Epithelial cell of esophagus (primary cell): ENCODE results near the gene CERS3.

Experiments
- DNase-seq: peaks from one replicate; pipeline ENCODE4 v3.0.0; 2010; ENCODE audit warnings: low read depth
- H3K4me3 ChIP-seq: 2 replicates; pipeline ENCODE4 v1.5.1; 2011; ENCODE audit warnings: mild to moderate bottlenecking, low read length, control low read depth
- TF ChIP-seq, protein P1 (sequence below): IDR thresholded peaks from 2 replicates; pipeline ENCODE4 v1.5.1; 2011; ENCODE audit warnings: low read depth, mild to moderate bottlenecking, low read length, control low read depth, inconsistent platforms; ENCODE audit not compliant: insufficient read depth; ENCODE audit errors: missing control alignments

CERS3 gene

DNA sequence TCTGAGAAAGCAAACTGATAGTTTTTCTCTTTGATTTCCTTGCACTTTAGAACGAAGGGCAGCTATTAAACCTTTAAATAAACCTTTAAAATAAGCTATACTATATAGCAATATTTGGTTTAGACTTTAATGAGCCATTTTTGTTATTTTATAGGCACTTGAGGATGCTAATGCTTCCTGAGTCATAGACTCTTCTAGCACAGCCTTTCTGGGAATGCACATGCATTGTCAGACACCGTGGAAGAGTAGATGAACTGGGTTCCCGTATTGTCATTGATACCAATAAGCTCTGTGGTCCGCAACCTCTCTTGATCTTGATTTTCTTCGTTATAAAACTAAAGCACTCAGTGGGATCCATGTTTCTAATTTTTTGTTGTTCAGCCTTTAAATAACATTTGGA is 27.6 kb downstream of the CERS3 start:
- no peak overlapping the region for H3K4me3 ChIP-seq
- TF ChIP-seq, protein P1, sequence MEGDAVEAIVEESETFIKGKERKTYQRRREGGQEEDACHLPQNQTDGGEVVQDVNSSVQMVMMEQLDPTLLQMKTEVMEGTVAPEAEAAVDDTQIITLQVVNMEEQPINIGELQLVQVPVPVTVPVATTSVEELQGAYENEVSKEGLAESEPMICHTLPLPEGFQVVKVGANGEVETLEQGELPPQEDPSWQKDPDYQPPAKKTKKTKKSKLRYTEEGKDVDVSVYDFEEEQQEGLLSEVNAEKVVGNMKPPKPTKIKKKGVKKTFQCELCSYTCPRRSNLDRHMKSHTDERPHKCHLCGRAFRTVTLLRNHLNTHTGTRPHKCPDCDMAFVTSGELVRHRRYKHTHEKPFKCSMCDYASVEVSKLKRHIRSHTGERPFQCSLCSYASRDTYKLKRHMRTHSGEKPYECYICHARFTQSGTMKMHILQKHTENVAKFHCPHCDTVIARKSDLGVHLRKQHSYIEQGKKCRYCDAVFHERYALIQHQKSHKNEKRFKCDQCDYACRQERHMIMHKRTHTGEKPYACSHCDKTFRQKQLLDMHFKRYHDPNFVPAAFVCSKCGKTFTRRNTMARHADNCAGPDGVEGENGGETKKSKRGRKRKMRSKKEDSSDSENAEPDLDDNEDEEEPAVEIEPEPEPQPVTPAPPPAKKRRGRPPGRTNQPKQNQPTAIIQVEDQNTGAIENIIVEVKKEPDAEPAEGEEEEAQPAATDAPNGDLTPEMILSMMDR = no peak

DNA sequence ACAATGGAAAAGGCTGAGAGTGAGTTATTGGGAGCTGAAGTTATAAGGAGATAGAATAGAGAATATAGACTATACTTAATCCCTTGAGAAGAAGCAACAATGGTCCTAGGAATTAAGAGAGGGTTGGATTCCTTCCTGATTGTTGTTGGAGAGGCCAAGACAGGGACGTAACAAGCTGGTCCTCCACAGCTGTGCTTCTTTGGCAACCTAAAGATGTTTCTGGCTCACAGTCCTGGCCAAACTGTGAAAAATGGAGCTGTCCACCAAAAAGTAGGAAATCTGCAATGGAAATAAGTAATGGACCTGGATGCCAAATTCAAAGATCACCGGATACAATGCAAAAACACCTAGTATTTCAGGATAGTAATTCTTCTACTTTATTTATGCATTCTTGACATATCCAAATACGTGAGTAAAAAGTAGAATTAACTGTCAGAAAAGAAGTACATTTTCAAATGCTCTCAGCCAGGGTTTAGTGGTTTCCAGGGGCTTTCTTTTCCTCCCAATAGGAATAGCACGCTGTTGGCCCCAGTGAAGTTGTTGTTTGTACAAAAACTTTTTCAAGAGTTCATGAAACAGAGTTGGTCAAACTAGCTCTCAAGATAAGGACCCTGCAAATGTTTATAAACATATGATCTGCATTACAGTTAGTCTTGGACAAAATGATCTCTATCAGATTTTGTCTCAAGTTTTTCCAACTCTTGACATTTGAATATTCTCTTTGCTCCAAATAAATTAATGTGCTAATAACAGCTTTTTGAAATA is 28.3 kb downstream of the CERS3 start:
- H3K4me3 ChIP-seq = no peak overlapping the region
- TF ChIP-seq, protein P1 = no peak
- DNase-seq = no peak

More for the DNA sequence above, 27.6 kb downstream of the CERS3 start:
- no peak for DNase-seq

DNA sequence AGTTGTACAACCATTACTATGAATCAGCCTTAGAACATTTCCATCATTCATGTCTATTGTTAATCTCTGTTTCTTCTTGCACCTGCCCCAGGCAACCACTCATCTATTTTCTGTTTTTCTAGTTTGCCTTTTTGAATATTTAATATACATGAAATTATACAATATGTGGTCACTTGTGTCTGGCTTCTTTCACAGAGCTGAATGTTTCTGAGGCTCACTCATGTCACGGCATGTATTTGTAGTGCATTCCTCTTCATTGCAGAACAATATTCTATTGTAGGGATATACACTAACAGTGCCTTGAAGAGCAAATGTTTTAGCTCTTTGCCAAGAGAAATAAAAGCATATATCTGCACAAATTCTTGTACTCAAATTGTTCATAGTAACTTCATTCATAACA is 32.9 kb downstream of the CERS3 start:
- no peak overlapping the region for H3K4me3 ChIP-seq
- TF ChIP-seq, protein P1 = no peak
- peak; percentile 34 for DNase-seq

DNA sequence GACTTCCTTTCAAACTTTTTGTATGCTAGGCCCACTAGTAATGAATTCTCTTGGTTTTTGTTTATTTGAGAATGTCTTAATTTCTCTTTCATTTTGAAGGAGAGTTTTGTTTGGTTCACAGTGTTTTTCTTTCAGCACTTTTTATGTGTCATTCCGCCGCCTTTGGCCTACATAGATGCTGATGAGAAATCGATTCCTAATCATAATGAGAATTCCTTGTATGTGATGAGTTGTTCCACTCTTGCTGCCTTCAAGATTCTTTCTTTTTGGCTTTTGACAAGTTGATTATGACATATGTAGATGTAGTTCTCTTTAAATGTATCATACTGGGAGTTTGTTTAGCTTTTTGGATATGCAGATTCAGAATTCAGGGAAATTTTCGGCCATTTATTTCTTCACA is 35.5 kb downstream of the CERS3 start:
- TF ChIP-seq, protein P1 = no peak
- H3K4me3 ChIP-seq = no peak overlapping the region
- no peak for DNase-seq

DNA sequence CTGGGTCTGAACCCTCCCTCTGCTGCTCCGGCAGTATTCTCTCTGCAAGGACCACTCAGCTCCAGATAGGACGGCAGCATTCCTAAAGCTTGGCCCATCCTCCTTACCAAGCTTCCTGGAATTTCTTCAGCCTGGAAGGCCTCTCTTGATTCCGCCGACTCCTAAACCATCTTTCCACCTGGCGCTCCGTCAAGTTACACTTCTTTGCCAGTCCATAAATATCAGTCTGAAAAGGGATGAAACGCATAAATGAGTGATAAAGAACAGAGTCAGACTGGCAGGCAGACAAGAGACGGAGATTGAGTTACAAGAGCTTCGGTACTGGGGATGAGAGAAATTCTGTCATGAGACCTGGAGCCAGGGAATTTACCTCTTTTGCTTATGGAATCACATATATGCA is 44.3 kb downstream of the CERS3 start:
- no peak for DNase-seq
- TF ChIP-seq, protein P1 = no peak
- no peak overlapping the region for H3K4me3 ChIP-seq

DNA sequence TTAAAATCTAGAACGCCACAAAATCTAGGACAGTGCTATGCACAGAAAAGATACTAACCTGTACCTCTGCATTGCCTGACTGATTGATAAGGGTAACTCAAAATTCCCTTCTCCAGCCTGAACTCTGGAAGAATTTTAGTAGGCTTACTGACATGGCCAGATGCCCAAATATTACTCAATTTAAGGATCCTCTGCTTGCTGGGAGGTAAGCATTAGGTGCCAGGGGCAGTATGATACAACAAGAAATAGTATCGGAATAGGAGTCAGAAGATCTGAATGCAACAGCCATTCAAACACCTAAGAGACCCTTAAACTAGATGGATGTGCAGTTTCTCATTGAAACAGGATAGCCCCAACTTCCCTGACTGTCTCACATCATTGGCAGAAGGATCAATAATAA is 45.4 kb downstream of the CERS3 start:
- no peak overlapping the region for H3K4me3 ChIP-seq
- no peak for DNase-seq
- TF ChIP-seq, protein P1 = no peak

DNA sequence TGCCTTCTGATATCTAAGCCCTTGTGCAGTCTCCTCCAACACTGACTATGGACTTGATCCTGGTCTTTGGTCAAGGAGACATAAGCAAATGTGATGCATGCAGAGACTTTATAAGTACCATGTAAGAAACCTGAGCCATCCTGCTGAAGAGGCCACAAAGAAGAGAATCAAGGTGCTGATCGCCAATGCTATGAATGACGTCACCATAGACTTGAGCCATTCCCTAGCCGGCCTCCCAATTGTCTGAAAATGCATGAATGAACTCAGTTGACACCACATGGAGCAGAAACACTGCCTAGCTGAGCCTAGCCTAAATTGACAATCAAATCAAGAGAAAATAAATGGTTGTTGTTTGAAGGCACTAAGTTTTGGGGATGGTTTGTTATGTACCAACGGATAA is 51.9 kb downstream of the CERS3 start:
- no peak overlapping the region for H3K4me3 ChIP-seq
- TF ChIP-seq, protein P1 = no peak

More for the DNA sequence above, 51.9 kb downstream of the CERS3 start:
- no peak for DNase-seq
